AG04450 (cell line): ENCODE results near the gene LRP1B. TPM values are rescaled to one million over a fixed set of nuclear protein-coding genes. Genes with fewer than 3 reads are reported as not detected.

ENCODE experiments used
- CTCF ChIA-PET: fragments of 300-600, 350-600 bp; formaldehyde crosslinking; extraction: SDS; loops from one replicate; lab custom pipeline; 2022; ENCODE audit warnings: antibody characterized with exemption, inconsistent platforms; lab: Charles Lee
- POLR2A ChIA-PET: fragments of 350-600 bp; formaldehyde crosslinking; extraction: SDS; loops from one replicate; lab custom pipeline; 2021; ENCODE audit warnings: antibody characterized with exemption, inconsistent platforms; lab: Yijun Ruan, JAX
- DNase-seq: peaks from one replicate; pipeline ENCODE4 v3.0.0-alpha.2; 2011; ENCODE audit warnings: low read depth, low spot score
- H3K27ac ChIP-seq: one replicate; pipeline ENCODE4 v1.5.1; 2012; ENCODE audit warnings: low read depth, low read length, control low read depth
- H3K27me3 ChIP-seq: one replicate; pipeline ENCODE4 v1.6.0; 2012; ENCODE audit warnings: low read length; ENCODE audit not compliant: control insufficient read depth, insufficient read depth
- H3K4me3 ChIP-seq: 2 replicates; pipeline ENCODE4 v1.5.1; 2011; ENCODE audit warnings: mild to moderate bottlenecking, low read depth, low read length, control low read depth
- H3K9me3 ChIP-seq: 2 replicates; pipeline ENCODE4 v1.5.1; 2012; ENCODE audit warnings: low read length; ENCODE audit not compliant: control insufficient read depth, insufficient read depth
- CTCF ChIP-seq: IDR thresholded peaks from 2 replicates; pipeline ENCODE4 v1.5.1; 2011; ENCODE audit warnings: low read depth, low read length, control low read depth, inconsistent platforms
- polyA plus RNA-seq: library from polyadenylated mRNA; depleted of rRNA; stranded (reverse); fragments of >200 nt; gene quantifications from 2 replicates; pipeline ENCODE4 v1.2.3, GENCODE V29; 2011

Gene LRP1B
- polyA plus RNA-seq, 1 experiment = 0.15 TPM

GRCh38 chr2:141599721-141600120 lies 531.1 kb downstream of the LRP1B start:
- CTCF ChIA-PET = no interaction called here
- no peak for TF ChIP-seq CTCF
- Histone ChIP-seq H3K4me3 (no peak overlapping the region), H3K9me3 (no peaks in the 10 kb centered on the region), H3K27ac (no peak overlapping the region), H3K27me3 (no peaks in the 10 kb centered on the region)
- DNase-seq = no peak
- POLR2A ChIA-PET = no interaction called here

- ChIA-PET POLR2A (no interaction called here), CTCF (no interaction called here)
- H3K27ac ChIP-seq = no peak overlapping the region
Measured at GRCh38 chr2:141598982-141599381, 531.8 kb downstream of the LRP1B start.

GRCh38 chr2:141595316-141595920 lies 535.4 kb downstream of the LRP1B start:
- Histone ChIP-seq H3K4me3 (no peak overlapping the region), H3K9me3 (no peaks in the 10 kb centered on the region), H3K27ac (no peak overlapping the region), H3K27me3 (no peaks in the 10 kb centered on the region)
- POLR2A ChIA-PET = no interaction called here
- no peak for DNase-seq
- CTCF ChIA-PET = no interaction called here
- no peak for TF ChIP-seq CTCF

More at GRCh38 chr2:141598982-141599381, 531.8 kb downstream of the LRP1B start:
- Histone ChIP-seq H3K4me3 (no peak overlapping the region), H3K27me3 (no peaks in the 10 kb centered on the region), H3K9me3 (no peaks in the 10 kb centered on the region)
- no peak for TF ChIP-seq CTCF
- DNase-seq = no peak

- no peaks in the 10 kb centered on the region for H3K9me3 ChIP-seq
- CTCF ChIA-PET = no interaction called here
Measured at GRCh38 chr2:141591787-141592186, 539.0 kb downstream of the LRP1B start.

More at GRCh38 chr2:141591787-141592186, 539.0 kb downstream of the LRP1B start:
- POLR2A ChIA-PET = no interaction called here
- no peak for DNase-seq
- no peak for TF ChIP-seq CTCF
- no peak overlapping the region for H3K4me3 ChIP-seq
- no peak overlapping the region for H3K27ac ChIP-seq
- no peaks in the 10 kb centered on the region for H3K27me3 ChIP-seq
